GM21576 (cell line): ENCODE measurements around the gene CFL1.
"Not testable (repeated sequence)": the region's sequence is repeated elsewhere in the genome, so short reads cannot be mapped to it uniquely, and the experiment has no call there.

ENCODE experiments used
- ATAC-seq: cut with Tn5 transposase; IDR thresholded peaks from one replicate; pipeline ENCODE4 v1.9.1; 2021; ENCODE audit warnings: mild to moderate bottlenecking, moderate library complexity; ENCODE audit not compliant: unreplicated experiment

Gene CFL1

GRCh38 chr11:65844231-65844872 is 13.6 kb downstream of the CFL1 start:
- ATAC-seq, result no peak

- ATAC-seq, result no peak
Measured at GRCh38 chr11:65843811-65844210, 14.2 kb downstream of the CFL1 start.

- ATAC-seq, result no peak
Measured at GRCh38 chr11:65842144-65842543, 15.8 kb downstream of the CFL1 start.

- ATAC-seq, result no peak
Measured at GRCh38 chr11:65834202-65834601, 23.8 kb downstream of the CFL1 start.

GRCh38 chr11:65833297-65834030 is 24.5 kb downstream of the CFL1 start, which contains the start of gene SNX32:
TSS of gene SNX32 (plus strand) at chr11:65833963. CDS start at chr11:65834066, 103 bp downstream.
- peak; percentile 86 for ATAC-seq

GRCh38 chr11:65832231-65832630 is 25.7 kb downstream of the CFL1 start:
- ATAC-seq, result not testable (repeated sequence)

- ATAC-seq, result no peak
Measured at GRCh38 chr11:65829459-65829858, 28.5 kb downstream of the CFL1 start.

GRCh38 chr11:65826984-65827735 is 30.8 kb downstream of the CFL1 start:
- ATAC-seq, result no peak

- no peak for ATAC-seq
Measured at GRCh38 chr11:65822776-65823528, 35.0 kb downstream of the CFL1 start.

- no peak for ATAC-seq
Measured at GRCh38 chr11:65821107-65821506, 36.9 kb downstream of the CFL1 start.

GRCh38 chr11:65817835-65818680 is 39.9 kb downstream of the CFL1 start:
- ATAC-seq, result peak; percentile 72

- ATAC-seq, result no peak
Measured at GRCh38 chr11:65817312-65817834, 40.6 kb downstream of the CFL1 start.

- ATAC-seq, result no peak
Measured at GRCh38 chr11:65816696-65817095, 41.3 kb downstream of the CFL1 start.

- ATAC-seq, result no peak
Measured at GRCh38 chr11:65814986-65815565, 42.9 kb downstream of the CFL1 start.

- no peak for ATAC-seq
Measured at GRCh38 chr11:65814131-65814985, 43.6 kb downstream of the CFL1 start.

GRCh38 chr11:65811764-65812475 is 46.1 kb downstream of the CFL1 start:
- ATAC-seq, result no peak

- no peak for ATAC-seq
Measured at GRCh38 chr11:65810046-65810868, 47.7 kb downstream of the CFL1 start.
